ENCODE measurements around the gene ATRIP.

The ATRIP gene

DNA sequence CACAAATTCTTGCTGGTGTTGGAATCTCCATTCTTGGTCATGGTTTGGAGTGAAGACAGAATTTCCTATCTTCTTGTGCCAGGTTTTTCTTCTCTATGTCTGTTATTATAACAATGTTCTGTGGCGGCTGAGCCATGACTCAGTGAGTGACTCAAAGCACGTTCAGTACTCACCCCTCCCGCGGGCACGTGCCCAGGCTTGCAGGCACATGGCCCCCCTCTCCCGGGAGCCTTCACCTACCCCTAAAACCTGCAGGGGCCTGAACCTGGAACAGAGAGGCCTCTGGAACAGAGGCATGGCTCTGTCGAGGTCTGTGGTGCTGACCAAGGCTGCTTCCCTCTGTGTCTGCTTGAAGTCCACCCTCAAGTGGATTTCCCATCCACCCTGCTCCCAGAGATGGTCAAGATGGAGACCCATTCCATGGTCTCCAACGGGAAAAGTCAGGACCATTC, 44.2 kb upstream of the ATRIP start:
- TF ChIP-seq CTCF (IDR thresholded peaks at IDR 0.05) = no peak
- DNase-seq (ENCODE audit: low spot score) = peak; percentile 94
- Histone ChIP-seq H3K4me3 (no peak overlapping the region), H3K27ac (peak overlapping the region; percentile 89 to 94)

GRCh38 chr3:48402907-48403306, 43.6 kb upstream of the ATRIP start:
- TF ChIP-seq CTCF (IDR thresholded peaks at IDR 0.05) = no peak
- Histone ChIP-seq H3K4me3 (no peak overlapping the region), H3K27ac (peak overlapping the region; percentile 89 to 94)
- DNase-seq (ENCODE audit: low spot score) = no peak

GRCh38 chr3:48403533-48404439, 42.8 kb upstream of the ATRIP start:
- no peak for TF ChIP-seq CTCF (IDR thresholded peaks at IDR 0.05)
- no peak for DNase-seq (ENCODE audit: low spot score)
- no peak overlapping the region for H3K4me3 ChIP-seq
- H3K27ac ChIP-seq = peak overlapping the region; percentile 89 to 94

- Histone ChIP-seq H3K4me3 (no peak overlapping the region), H3K27ac (peak overlapping the region; percentile 89 to 94)
- no peak for TF ChIP-seq CTCF (IDR thresholded peaks at IDR 0.05)
- DNase-seq (ENCODE audit: low spot score) = no peak
Measured at GRCh38 chr3:48404440-48405342, 41.8 kb upstream of the ATRIP start.

GRCh38 chr3:48405343-48405881, 41.1 kb upstream of the ATRIP start:
- TF ChIP-seq CTCF (IDR thresholded peaks at IDR 0.05) = no peak
- H3K4me3 ChIP-seq = no peak overlapping the region
- peak overlapping the region; percentile 89 to 94 for H3K27ac ChIP-seq
- DNase-seq (ENCODE audit: low spot score) = peak; percentile 74

DNA sequence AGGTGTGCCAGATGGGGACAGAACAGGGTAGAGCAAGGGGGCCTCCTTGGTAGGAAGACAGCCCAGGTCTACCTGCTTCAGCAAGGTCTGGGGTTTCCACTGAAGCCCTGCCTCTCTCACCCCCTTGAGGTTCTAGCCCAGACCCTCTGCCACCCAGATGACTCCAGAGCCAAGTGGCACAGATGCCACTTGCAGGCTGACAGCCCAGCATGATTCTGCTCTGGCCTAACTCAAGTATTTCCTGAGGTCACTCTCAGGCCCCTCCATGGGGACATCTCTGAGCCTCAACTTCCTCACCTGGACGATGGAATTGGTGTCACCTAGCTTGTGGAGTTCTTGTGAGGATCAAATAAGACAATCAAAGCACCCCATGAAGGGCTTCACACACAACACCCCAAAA, 40.6 kb upstream of the ATRIP start:
- Histone ChIP-seq H3K4me3 (no peak overlapping the region), H3K27ac (peak overlapping the region; percentile 89 to 94)
- no peak for TF ChIP-seq CTCF (IDR thresholded peaks at IDR 0.05)
- no peak for DNase-seq (ENCODE audit: low spot score)
